ENCODE results near the gene ERFE. TPM values are rescaled to one million over a fixed set of nuclear protein-coding genes. Genes with fewer than 3 reads are reported as not detected.
"Not testable (repeated sequence)": the region's sequence is repeated elsewhere in the genome, so short reads cannot be mapped to it uniquely, and the experiment has no call there.

ERFE gene
- total RNA-seq, 1 experiment from 2014 or later: 25.6 TPM

GRCh38 chr2:238167344-238167715 lies 8.6 kb downstream of the ERFE start:
- no peak for DNase-seq (ENCODE audit: low read depth)

DNA sequence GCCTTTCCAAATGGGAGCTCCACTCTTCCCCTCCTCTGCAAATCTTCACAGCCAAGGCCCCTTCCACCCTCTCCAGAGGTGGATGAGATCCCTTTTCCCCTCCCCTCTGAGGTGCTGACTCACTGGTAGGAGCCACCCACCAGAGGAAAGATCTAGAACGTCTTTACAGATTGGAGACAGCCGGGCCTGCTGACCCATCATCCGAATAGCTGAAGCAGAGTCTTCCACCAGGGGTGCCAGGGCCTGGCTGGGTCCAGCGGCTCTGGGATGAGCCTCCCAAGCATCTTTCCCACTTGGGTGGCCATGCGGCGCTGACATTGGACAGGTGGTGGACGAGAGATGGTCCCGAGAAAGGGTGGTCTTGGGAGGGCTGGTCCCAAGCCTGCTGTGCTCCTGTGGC lies 9.0 kb downstream of the ERFE start:
- DNase-seq (ENCODE audit: low read depth): no peak

DNA sequence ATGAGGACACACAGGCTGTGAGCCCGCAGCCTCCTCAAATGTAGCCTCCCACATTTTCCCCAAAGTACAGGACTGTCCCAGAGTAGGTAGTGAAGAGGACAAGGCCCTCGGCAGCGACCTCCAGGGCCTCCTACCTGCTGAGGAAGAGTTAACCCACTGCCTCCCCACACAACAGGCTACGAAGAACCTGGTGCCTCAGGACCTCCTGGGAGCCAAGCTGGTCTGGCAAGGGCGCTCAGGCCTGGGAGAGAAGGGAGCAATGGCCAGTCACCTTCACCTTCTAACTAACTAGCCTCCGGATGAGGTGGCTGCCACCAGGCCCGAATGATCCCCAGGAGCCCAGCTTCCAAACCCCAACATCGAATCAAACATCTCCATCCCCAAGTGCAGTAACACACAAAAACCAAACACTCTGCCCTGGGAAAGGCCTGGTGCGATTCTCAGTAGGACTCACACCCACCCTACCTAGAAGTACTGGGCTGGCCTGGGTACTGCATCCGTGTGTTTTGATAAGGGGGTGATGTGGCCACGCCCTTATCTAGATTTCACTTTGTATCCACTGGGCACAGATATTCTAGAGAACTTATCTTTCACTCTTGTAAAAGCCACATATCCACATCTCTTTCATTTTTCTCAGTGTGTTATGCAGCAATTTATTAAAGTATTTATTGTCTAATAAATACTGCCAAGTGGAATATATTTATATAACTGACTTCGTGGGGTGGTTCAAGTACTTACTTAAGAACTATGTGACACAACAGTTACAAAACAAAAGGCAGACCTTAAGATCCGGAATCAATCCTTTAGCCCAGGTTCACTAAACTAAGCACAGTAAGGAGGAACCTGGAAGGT lies 9.7 kb downstream of the ERFE start:
- DNase-seq (ENCODE audit: low read depth): no peak

DNA sequence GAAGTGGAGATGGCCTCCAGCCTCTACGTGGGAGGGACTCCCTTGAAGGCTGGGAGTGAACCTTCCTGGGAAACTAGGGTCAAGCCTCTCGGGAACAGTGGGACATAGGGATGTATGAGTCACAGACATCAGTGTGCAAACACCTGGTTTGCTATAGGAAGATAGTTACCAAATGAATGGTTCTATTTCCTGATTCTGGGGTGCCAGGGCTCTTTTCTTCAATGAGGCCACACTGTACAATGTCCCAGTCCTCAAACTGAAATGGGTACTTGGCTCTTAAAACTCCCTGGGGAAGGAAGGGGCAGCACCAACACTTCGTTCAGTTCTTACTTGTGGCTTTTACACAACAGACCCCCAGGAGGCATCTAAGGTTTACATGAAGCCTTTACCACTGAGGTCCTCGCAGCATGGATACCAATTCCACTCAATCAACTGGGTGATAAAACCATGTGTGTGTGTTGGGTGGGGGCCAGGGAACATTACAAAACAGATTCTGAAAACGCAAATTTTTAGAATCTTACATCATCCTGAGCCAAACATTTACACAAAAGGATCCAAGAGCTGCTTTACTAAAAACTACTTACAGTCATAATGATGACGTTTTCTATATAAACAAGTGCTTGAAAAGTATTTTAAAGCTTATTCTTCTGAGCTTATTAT lies 10.4 kb downstream of the ERFE start:
- DNase-seq (ENCODE audit: low read depth): peak; percentile 76

DNA sequence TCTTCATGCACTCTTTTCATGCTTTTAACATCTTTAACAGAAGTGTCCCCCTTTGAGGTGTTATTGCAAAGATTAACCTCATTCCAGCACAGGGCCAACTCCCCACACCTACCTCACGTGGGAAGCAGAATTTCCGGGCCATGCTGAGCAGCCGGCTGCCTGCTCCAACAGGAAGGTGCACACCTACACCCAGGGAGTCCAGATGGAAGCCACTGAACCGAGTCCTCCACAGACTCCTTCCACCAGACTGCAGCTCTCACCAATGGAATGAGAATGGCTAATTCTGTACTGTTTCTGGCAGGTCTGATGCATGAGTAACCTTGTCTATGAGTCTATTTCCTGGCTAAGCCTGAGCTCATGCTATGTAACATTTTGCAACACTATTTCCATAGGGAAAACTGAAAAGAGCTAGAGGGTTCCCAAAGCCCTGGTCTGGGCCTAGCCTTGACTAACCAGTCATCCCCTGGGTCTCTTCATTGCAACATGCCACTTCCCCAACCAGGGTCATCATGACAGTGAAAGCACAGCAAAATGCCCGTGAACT lies 11.0 kb downstream of the ERFE start:
- DNase-seq (ENCODE audit: low read depth): peak; percentile 93

DNA sequence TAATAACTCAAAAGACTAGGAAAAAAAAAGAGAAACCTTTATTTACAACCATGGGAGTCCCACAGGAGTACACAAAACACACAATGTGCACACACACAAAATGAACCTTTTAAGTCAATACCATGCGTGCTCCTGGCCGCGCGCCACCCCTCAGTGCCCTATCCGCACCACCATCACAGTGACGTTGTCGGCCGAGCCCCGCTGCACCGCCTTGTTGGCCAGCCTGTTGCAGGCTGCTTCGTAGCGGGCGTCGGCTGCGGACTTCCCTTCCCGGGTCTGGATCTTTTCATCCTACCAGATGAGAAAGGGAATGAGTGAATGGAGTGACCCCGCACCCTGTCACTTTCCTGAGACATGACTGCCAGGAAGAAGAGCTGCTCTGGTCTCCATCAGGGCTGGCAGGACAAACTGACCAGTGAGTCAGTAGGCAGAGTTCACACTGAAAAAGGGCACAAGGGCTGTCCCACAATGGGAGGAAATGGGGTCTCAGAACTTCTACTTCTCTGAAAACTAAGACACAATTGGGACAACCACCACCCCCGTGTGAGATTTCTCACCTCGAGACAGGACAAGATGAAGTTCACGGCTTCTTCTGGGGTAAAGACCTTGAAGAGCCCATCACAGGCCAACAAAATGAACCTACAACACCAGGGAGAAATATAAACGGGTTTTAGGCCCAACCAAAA lies 11.8 kb downstream of the ERFE start:
- no peak for DNase-seq (ENCODE audit: low read depth)

DNA sequence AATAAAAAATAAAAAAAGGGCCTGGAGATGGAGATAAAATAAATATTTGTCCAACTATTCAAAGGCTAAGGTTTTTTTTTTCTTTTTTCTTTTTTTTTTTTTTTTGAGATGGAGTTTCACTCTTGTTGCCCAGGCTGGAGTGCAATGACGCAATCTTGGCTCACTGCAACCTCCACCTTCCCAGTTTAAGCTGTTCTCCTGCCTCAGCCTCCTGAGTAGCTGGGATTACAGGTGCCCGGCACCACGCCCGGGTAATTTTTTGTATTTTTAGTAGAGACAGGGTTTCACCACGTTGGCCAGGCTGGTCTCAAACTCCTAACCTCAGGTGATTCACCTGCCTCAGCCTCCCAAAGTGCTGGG lies 12.3 kb downstream of the ERFE start:
- DNase-seq (ENCODE audit: low read depth): not testable (repeated sequence)

GRCh38 chr2:238171575-238172187 lies 12.9 kb downstream of the ERFE start:
- DNase-seq (ENCODE audit: low read depth): no peak

- no peak for DNase-seq (ENCODE audit: low read depth)
These were observed 13.7 kb downstream of the ERFE start for GRCh38 chr2:238172439-238172838.

GRCh38 chr2:238173692-238174091 lies 14.9 kb downstream of the ERFE start:
- no peak for DNase-seq (ENCODE audit: low read depth)

DNA sequence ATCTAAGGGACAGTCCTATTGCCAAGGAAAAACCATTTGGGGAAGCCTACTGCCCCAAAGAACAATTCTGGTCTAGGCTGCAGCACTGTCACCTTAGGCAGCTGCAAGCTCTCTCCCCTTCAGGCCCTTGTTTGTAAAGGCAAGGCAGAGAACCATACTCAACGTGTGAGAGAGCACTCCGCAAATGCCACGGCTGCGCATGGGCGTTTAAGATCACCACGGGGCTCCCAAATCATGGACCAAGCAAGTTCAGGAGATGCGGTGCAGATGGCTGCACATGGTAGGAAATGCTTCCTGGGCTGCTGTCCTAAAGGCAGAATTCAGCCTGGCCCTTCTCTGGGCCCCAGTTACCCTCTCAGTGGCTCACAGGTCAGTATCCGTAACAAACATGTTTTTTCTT lies 15.5 kb downstream of the ERFE start:
- DNase-seq (ENCODE audit: low read depth): no peak

GRCh38 chr2:238174701-238175100 lies 15.9 kb downstream of the ERFE start:
- no peak for DNase-seq (ENCODE audit: low read depth)

DNA sequence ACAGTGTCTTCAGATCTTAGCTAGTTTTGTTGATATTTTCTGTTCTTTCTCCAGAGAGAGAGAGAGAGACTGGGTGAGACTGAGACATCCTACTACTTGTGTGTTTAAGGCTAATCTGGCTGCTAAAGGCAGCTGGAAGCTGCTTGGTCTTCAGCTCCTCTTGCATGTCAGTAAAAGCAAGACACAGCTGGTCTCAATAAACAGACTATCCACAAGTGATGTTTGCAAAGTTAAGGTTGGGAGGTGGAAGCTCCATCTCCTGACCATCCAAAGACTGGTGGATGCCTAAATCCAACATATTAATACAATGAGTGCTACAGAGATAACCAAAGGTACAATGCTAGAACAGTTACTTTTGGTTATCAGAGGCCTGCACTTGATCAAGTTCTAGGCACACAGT lies 17.8 kb downstream of the ERFE start:
- no peak for DNase-seq (ENCODE audit: low read depth)

- no peak for DNase-seq (ENCODE audit: low read depth)
These were observed 21.8 kb downstream of the ERFE start for GRCh38 chr2:238180554-238180953.

DNA sequence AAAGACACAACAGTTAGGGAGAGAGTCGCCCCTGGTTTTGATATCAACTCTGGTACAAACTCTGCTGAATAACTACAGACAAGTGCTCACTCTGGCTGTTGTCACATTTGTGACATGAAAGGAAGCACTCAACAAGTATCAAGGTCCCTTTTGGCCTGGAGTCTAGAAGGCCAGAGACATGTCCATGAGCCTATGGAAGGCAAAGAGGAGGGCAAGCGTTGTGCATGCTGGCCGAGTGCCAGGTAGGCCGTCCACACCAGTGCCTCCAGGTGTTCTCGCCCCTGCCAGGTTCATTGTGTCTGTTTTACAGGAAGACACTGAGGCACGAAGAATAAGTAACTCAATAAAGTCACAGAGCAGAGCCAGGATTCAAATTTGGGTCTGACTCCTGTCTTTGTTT lies 23.6 kb downstream of the ERFE start:
- no peak for DNase-seq (ENCODE audit: low read depth)

- DNase-seq (ENCODE audit: low read depth): no peak
These were observed 25.1 kb downstream of the ERFE start for GRCh38 chr2:238183821-238184220.

DNA sequence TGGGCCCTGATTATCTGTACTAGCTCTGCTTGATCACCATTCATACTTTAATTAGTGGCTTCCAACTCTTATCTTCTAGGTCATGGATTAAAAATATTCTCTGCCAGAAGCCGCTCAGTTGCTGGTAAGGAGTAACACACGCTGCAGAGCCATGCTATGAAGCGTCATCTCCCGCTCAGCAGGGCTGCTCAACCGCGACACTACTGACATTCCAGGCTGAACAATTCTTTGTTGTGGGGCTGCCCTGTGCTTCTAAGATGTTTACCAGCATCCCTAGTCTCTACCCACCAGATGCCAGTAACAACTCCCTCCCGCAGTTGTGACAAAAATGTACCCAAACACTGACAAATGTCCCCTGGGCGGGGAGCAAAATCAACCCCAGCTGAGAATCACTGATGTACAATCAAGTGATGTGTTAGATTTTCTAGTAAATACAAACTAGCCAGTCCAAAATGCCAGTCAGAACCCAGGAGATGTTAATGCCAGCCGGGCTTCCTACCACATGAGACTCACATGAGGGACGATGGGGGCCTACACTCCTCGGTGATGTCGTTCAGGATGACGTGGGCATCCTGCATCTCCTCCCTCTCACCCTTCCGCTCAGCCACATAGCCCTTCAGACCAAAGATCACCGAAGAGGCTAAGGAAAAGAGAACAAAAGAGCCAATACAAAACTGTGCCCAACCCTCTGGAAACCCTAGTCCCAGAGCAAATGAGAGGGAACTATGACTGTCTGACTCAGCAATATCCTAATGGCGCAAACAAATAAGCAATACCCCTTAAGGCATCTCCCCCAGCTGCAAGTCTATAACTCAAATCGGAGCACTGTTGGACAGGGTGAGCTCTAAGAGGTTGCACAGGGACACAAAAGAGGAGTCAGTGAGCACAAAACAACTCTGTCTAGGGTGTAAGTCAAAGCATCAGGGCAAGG lies 29.1 kb downstream of the ERFE start:
- DNase-seq (ENCODE audit: low read depth): no peak

GRCh38 chr2:238190445-238190844 lies 31.7 kb downstream of the ERFE start:
- DNase-seq (ENCODE audit: low read depth): no peak

GRCh38 chr2:238202326-238203093 lies 43.7 kb downstream of the ERFE start:
- DNase-seq (ENCODE audit: low read depth): peak; percentile 26

Measured in LHCN-M2 (cell line).